Thoracic aorta (tissue), 2 donors: ENCODE data around the gene LRP1B. TPM values are rescaled to one million over a fixed set of nuclear protein-coding genes. Genes with fewer than 3 reads are reported as not detected.

Source experiments
- ATAC-seq: fragments of 150-250 bp; one replicate; pipeline ENCODE4 v1.8.0; 2017; ENCODE audit warnings: low read depth; ENCODE audit not compliant: insufficient number of reproducible peaks, low FRiP score
- DNase-seq: peaks from one replicate; pipeline ENCODE4 v3.0.0-alpha.2; 2020; ENCODE audit warnings: low spot score
- H3K27ac ChIP-seq, 2 donors: fragments of 200-600 bp; sonication (generic); 1 replicate in 1 of 2; 2 replicates in 1 of 2; pipeline ENCODE4 v1.5.1; 2016; ENCODE audit warnings: mild to moderate bottlenecking in 2 of 2, moderate library complexity in 2 of 2
- H3K27me3 ChIP-seq: fragments of 200-600 bp; sonication (generic); replicated peaks from 2 replicates; pipeline ENCODE4 v1.6.0; 2016; ENCODE audit warnings: mild to moderate bottlenecking; ENCODE audit not compliant: insufficient read depth
- H3K36me3 ChIP-seq: fragments of 200-600 bp; sonication (generic); one replicate; pipeline ENCODE4 v1.5.1; 2016
- H3K4me1 ChIP-seq, 2 donors: fragments of 200-600 bp; sonication (generic); 1 replicate in 1 of 2; 2 replicates in 1 of 2; pipeline versions ENCODE4 v1.5.1 to v1.6.0; 2016; ENCODE audit warnings: low read depth in 2 of 2, mild to moderate bottlenecking in 1 of 2; ENCODE audit not compliant: control insufficient read depth in 1 of 2
- H3K4me3 ChIP-seq: fragments of 200-600 bp; sonication (generic); 2 replicates; pipeline ENCODE4 v1.5.1; 2016; ENCODE audit warnings: mild to moderate bottlenecking
- H3K9me3 ChIP-seq: fragments of 200-600 bp; sonication (generic); 2 replicates; pipeline ENCODE4 v1.5.1; 2016
- total RNA-seq, 2 donors: library from RNA; depleted of rRNA; stranded (reverse); fragments of >200 nt; gene quantifications; one replicate each; pipeline versions ENCODE4 v1.1.0 to v1.2.3, GENCODE V29; 2016
- TF ChIP-seq, protein P1 (sequence below): fragments of 200-600 bp; sonication (generic); IDR thresholded peaks from one replicate; pipeline ENCODE4 v1.5.1; 2019; ENCODE audit warnings: antibody characterized with exemption

The LRP1B gene
- total RNA-seq, 2 donors from 2014 or later, result 0.27 to 0.28 TPM

DNA sequence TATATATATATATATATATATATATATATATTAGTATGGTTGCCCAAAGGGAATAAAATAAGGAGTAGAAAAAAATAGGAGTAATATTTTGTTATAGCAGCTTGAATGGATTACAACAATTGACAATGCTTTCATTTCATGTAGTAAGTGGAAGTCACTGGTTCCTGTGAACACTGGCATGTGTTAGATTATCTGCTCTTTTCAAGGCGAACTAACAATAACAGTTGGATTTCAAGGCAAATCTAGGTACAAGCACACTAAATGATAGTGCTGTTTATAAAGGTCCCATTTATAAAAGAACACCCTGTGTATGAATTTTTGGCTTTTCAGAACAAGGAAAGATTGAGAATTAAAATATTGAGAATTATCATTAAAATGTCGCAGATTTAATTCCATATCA lies 1535.7 kb downstream of the LRP1B start:
- TF ChIP-seq, protein P1, sequence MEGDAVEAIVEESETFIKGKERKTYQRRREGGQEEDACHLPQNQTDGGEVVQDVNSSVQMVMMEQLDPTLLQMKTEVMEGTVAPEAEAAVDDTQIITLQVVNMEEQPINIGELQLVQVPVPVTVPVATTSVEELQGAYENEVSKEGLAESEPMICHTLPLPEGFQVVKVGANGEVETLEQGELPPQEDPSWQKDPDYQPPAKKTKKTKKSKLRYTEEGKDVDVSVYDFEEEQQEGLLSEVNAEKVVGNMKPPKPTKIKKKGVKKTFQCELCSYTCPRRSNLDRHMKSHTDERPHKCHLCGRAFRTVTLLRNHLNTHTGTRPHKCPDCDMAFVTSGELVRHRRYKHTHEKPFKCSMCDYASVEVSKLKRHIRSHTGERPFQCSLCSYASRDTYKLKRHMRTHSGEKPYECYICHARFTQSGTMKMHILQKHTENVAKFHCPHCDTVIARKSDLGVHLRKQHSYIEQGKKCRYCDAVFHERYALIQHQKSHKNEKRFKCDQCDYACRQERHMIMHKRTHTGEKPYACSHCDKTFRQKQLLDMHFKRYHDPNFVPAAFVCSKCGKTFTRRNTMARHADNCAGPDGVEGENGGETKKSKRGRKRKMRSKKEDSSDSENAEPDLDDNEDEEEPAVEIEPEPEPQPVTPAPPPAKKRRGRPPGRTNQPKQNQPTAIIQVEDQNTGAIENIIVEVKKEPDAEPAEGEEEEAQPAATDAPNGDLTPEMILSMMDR, result no peak
- H3K27me3 ChIP-seq, result no peaks in the 10 kb centered on the region
- no peak for DNase-seq
- no peak overlapping the region for H3K4me3 ChIP-seq
- H3K4me1 ChIP-seq, result no peaks in the 10 kb centered on the region
- no peaks in the 10 kb centered on the region for H3K9me3 ChIP-seq
- no peaks in the 10 kb centered on the region for H3K36me3 ChIP-seq
- H3K27ac ChIP-seq, result no peak overlapping the region
- no peak for ATAC-seq

DNA sequence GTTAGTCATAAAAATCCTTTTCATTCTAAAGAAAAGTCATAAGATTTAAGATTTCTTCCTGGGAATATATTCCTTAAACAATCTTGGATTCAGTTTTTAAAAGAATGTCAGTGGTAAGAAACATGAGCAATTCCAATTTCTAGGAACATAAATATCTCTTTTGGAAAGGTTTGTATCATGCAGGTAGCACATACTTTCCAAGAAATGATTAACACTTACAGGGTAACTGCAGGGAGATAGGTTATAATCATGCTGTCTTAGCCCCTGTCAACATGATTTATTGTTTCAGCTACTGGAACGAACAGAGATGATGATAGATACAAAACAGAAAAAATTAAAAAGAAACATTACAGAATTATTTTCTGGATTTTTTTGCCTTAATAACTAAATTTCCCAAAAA lies 1537.7 kb downstream of the LRP1B start:
- TF ChIP-seq, protein P1, result no peak
- Histone ChIP-seq H3K9me3 (no peaks in the 10 kb centered on the region), H3K27ac (no peak overlapping the region), H3K36me3 (no peaks in the 10 kb centered on the region), H3K27me3 (no peaks in the 10 kb centered on the region), H3K4me3 (no peak overlapping the region), H3K4me1 (no peaks in the 10 kb centered on the region)
- DNase-seq (no peak), ATAC-seq (no peak)

- Histone ChIP-seq H3K27ac (no peak overlapping the region), H3K27me3 (no peaks in the 10 kb centered on the region), H3K4me1 (no peaks in the 10 kb centered on the region), H3K4me3 (no peak overlapping the region), H3K9me3 (no peaks in the 10 kb centered on the region), H3K36me3 (no peaks in the 10 kb centered on the region)
- ATAC-seq, result no peak
- no peak for DNase-seq
- TF ChIP-seq, protein P1, result no peak
Measured at GRCh38 chr2:140589696-140590095, 1541.1 kb downstream of the LRP1B start.

GRCh38 chr2:140589273-140589672 lies 1541.5 kb downstream of the LRP1B start:
- H3K27me3 ChIP-seq, result no peaks in the 10 kb centered on the region
- ATAC-seq (no peak), DNase-seq (no peak)
- no peaks in the 10 kb centered on the region for H3K9me3 ChIP-seq
- no peaks in the 10 kb centered on the region for H3K4me1 ChIP-seq
- no peaks in the 10 kb centered on the region for H3K36me3 ChIP-seq
- no peak overlapping the region for H3K4me3 ChIP-seq
- no peak overlapping the region for H3K27ac ChIP-seq
- TF ChIP-seq, protein P1, result no peak

- no peak overlapping the region for H3K4me3 ChIP-seq
- no peaks in the 10 kb centered on the region for H3K4me1 ChIP-seq
- H3K27ac ChIP-seq, result no peak overlapping the region
- ATAC-seq, result no peak
- TF ChIP-seq, protein P1, result no peak
- DNase-seq, result no peak
- no peaks in the 10 kb centered on the region for H3K9me3 ChIP-seq
- H3K27me3 ChIP-seq, result no peaks in the 10 kb centered on the region
- H3K36me3 ChIP-seq, result no peaks in the 10 kb centered on the region
Measured at GRCh38 chr2:140586379-140586778, 1544.4 kb downstream of the LRP1B start.
